Measurements from ENCODE around the gene GRXCR2. TPM values are rescaled to one million over a fixed set of nuclear protein-coding genes. Genes with fewer than 3 reads are reported as not detected.

GRXCR2 gene, protein sequence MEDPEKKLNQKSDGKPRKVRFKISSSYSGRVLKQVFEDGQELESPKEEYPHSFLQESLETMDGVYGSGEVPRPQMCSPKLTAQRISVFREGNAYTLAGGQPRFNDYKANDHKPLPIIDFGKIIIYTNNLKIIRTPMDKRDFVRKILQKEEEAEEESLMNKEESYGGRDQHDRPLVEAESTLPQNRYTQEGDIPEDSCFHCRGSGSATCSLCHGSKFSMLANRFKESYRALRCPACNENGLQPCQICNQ
- total RNA-seq: not detected

DNA sequence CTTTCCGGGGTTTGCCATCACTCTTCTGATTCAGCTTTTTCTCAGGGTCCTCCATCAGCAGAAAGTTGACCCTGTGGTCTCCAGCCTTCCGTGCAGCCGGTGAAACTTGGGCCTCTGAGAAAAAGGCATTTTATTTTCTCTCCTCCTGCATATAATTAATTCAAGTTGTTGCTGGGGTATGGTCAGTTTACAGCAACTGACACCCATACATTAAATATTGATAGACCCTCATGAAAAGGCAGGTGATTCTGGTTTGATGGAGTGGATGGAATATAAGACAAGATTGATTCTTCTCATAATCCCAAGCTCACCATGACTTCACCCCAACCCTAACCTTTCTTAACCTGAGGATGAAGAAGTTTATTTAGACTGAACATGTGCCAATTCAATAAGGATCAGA, at the start of gene GRXCR2:
Gene GRXCR2 (minus strand): TSS at position 101 of the 400 bp plus-strand sequence. CDS start 46 bp downstream, at position 55.

DNA sequence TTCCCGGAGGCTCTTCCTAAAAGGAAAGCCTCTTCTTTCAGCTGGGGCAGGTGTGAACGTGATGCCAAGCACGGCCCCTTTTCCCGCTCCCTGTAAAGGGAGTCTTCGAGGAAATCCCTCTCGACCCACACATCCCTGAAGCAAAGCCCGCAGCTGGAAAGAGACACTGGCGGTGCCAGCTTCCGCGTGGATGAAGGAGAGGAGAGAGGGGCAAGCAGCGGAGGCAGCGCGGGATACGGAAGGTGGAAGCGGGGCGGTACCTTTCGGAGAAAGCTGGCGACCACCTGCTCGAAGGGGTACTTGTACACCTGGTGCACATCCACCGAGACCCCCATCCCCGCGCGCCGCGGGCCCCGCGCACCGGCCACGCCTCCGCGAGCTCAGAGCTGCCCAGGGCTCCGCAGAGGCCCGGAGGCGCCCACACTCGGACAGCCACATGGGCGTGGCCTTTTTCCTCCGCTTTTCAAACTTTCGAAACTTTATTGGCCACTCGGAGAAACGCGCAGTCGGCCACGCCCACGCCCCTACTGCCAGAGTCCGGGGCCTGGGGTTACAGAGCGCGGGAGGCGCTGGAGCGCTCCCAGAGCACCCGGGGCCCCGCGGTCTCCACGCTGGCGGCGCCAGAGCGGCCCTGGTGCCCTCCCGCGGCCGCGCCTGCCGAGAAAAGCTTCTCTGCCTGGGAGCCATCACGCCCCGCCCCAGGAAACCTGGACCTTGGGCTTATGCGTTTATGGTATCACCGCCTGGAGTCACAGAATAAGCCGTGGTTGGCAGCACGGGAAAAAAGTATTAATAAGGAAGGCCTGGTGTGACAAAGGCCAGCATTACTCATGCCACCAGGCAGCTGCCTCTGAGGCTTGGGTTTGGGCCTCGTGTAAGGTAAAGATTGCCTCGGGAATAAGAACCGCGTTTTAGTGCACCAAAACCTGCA, 37.6 kb downstream of the GRXCR2 start, which contains the start of gene PRELID2:
Gene PRELID2 (minus strand): TSS at position 426 of the 931 bp plus-strand sequence. CDS start 91 bp downstream, at position 335.

Other genes with a start within 250 kb of the GRXCR2 start
- gene PRELID2, start 37.7 kb downstream of the GRXCR2 start, total RNA-seq: 55.0 TPM
- 1.6 TPM for gene SH3RF2, start 63.6 kb upstream of the GRXCR2 start, total RNA-seq
- gene PLAC8L1, start 232.6 kb upstream of the GRXCR2 start, total RNA-seq: not detected

All from camera-type eye (tissue), 1 donor.